HCT116 (cell line): Measurements from ENCODE around the gene PACS2.

Source experiments
- CEBPB ChIP-seq: IDR thresholded peaks from 2 replicates; pipeline ENCODE4 v1.6.1; 2012; ENCODE audit warnings: low read depth
- EGR1 ChIP-seq: IDR thresholded peaks from 2 replicates; pipeline ENCODE4 v1.6.1; 2012; ENCODE audit warnings: low read depth
- POLR2A ChIP-seq: IDR thresholded peaks from 2 replicates; pipeline ENCODE4 v1.7.0; 2011; ENCODE audit warnings: borderline replicate concordance; ENCODE audit not compliant: insufficient read depth, insufficient read length; ENCODE audit errors: extremely low read depth
- POLR2AphosphoS5 ChIP-seq: IDR thresholded peaks from 2 replicates; pipeline ENCODE4 v1.6.1; 2011; ENCODE audit warnings: mild to moderate bottlenecking, low read depth, low read length, moderate library complexity
- RAD21 ChIP-seq: IDR thresholded peaks from 2 replicates; pipeline ENCODE4 v1.6.1; 2012; ENCODE audit warnings: low read depth, mild to moderate bottlenecking
- SIN3A ChIP-seq: IDR thresholded peaks from 2 replicates; pipeline ENCODE4 v1.6.1; 2012; ENCODE audit warnings: low read depth
- YY1 ChIP-seq: IDR thresholded peaks from 2 replicates; pipeline ENCODE4 v1.6.1; 2011; ENCODE audit warnings: low read length, low read depth, moderate library complexity, mild to moderate bottlenecking; ENCODE audit not compliant: insufficient replicate concordance; ENCODE audit errors: extremely low read depth
- TF ChIP-seq, protein P1 (sequence below), 3 experiments: fragments of 200-600 bp in 1 of 3; sonication (generic) in 1 of 3; IDR thresholded peaks in 2 of 3; conservative IDR thresholded peaks in 1 of 3; 2 replicates each; pipeline ENCODE4 v1.5.1; 2012 to 2017; ENCODE audit warnings: low read depth in 2 of 3, low read length in 2 of 3, antibody characterized with exemption in 1 of 3, borderline replicate concordance in 1 of 3, control low read depth in 1 of 3, mild to moderate bottlenecking in 1 of 3, mixed read lengths in 1 of 3, mixed run types in 1 of 3, moderate library complexity in 1 of 3; ENCODE audit not compliant: insufficient read depth in 1 of 3
- TF ChIP-seq, protein P2 (sequence below): IDR thresholded peaks from 2 replicates; pipeline ENCODE4 v1.6.1; 2012
- TF ChIP-seq, protein P3 (sequence below): IDR thresholded peaks from 2 replicates; pipeline ENCODE4 v1.6.1; 2012; ENCODE audit warnings: low read depth

DNA sequence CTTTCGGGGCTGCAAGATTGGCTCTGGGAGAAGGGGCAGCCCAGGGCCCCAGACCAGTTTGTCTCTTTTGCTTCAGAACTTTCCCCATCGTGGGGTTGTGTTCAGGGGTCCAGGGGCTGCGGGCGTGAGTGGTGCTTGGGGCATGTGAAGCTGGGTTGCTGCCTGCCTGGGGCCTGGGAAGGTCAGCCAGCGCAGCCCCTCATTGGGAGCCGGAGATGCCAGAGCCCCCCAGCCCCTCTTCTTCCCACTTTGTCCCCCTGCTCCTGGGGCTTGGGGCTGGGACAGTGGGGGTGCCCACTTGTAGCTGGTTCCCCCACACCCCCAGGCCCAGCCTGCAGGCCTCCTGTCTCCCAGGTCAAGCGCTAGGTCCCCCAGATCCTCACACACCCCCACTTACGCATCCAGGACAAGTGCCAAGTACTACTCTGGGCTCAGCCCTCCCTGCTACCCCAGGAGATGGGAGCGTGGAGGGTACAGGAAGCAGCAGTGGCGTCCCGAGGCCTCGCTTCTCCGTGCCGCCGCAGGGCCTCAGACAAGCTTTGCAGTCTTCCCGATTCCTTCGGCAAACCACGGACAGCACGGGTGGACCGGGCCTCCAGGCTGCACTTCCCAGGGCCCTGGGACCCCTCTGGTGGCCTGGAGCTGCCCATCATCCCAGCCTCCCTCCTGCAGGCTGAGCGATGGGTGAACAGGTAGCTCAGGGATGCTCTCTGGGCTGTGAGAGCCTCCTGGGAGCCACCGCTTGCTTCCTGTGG is 41.5 kb downstream of the PACS2 start:
- TF ChIP-seq, protein P1, sequence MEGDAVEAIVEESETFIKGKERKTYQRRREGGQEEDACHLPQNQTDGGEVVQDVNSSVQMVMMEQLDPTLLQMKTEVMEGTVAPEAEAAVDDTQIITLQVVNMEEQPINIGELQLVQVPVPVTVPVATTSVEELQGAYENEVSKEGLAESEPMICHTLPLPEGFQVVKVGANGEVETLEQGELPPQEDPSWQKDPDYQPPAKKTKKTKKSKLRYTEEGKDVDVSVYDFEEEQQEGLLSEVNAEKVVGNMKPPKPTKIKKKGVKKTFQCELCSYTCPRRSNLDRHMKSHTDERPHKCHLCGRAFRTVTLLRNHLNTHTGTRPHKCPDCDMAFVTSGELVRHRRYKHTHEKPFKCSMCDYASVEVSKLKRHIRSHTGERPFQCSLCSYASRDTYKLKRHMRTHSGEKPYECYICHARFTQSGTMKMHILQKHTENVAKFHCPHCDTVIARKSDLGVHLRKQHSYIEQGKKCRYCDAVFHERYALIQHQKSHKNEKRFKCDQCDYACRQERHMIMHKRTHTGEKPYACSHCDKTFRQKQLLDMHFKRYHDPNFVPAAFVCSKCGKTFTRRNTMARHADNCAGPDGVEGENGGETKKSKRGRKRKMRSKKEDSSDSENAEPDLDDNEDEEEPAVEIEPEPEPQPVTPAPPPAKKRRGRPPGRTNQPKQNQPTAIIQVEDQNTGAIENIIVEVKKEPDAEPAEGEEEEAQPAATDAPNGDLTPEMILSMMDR (IDR thresholded peaks at IDR 0.05 in 2 of 3, conservative IDR thresholded peaks at IDR 0.05 in 1 of 3; ENCODE audit: borderline replicate concordance in 1 of 3, insufficient read depth in 1 of 3, low read depth in 2 of 3, low read length in 2 of 3): no peak
- TF ChIP-seq, protein P2, sequence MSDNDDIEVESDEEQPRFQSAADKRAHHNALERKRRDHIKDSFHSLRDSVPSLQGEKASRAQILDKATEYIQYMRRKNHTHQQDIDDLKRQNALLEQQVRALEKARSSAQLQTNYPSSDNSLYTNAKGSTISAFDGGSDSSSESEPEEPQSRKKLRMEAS: no peak
- TF ChIP-seq POLR2AphosphoS5: no peak
- TF ChIP-seq RAD21: no peak
- TF ChIP-seq YY1: no peak
- TF ChIP-seq CEBPB: no peak
- TF ChIP-seq, protein P3, sequence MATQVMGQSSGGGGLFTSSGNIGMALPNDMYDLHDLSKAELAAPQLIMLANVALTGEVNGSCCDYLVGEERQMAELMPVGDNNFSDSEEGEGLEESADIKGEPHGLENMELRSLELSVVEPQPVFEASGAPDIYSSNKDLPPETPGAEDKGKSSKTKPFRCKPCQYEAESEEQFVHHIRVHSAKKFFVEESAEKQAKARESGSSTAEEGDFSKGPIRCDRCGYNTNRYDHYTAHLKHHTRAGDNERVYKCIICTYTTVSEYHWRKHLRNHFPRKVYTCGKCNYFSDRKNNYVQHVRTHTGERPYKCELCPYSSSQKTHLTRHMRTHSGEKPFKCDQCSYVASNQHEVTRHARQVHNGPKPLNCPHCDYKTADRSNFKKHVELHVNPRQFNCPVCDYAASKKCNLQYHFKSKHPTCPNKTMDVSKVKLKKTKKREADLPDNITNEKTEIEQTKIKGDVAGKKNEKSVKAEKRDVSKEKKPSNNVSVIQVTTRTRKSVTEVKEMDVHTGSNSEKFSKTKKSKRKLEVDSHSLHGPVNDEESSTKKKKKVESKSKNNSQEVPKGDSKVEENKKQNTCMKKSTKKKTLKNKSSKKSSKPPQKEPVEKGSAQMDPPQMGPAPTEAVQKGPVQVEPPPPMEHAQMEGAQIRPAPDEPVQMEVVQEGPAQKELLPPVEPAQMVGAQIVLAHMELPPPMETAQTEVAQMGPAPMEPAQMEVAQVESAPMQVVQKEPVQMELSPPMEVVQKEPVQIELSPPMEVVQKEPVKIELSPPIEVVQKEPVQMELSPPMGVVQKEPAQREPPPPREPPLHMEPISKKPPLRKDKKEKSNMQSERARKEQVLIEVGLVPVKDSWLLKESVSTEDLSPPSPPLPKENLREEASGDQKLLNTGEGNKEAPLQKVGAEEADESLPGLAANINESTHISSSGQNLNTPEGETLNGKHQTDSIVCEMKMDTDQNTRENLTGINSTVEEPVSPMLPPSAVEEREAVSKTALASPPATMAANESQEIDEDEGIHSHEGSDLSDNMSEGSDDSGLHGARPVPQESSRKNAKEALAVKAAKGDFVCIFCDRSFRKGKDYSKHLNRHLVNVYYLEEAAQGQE: no peak
- TF ChIP-seq POLR2A: no peak
- no peak for TF ChIP-seq EGR1
- no peak for TF ChIP-seq SIN3A
